Mammary epithelial cell (primary cell): Measurements from ENCODE around the gene NACC1.

Source experiments
- EZH2 ChIP-seq: IDR thresholded peaks from 2 replicates; pipeline ENCODE4 v1.6.1; 2012; ENCODE audit warnings: low read length, inconsistent platforms, borderline replicate concordance
- TF ChIP-seq, protein P1 (sequence below), 2 donors: IDR thresholded peaks in 1 of 2; conservative IDR thresholded peaks in 1 of 2; 2 replicates each; pipeline ENCODE4 v1.5.1; 2011 to 2012; ENCODE audit warnings: inconsistent platforms in 2 of 2, low read length in 2 of 2, mild to moderate bottlenecking in 2 of 2, control low read depth in 1 of 2, low read depth in 1 of 2; ENCODE audit not compliant: insufficient read depth in 1 of 2; ENCODE audit errors: extremely low read depth in 1 of 2

DNA sequence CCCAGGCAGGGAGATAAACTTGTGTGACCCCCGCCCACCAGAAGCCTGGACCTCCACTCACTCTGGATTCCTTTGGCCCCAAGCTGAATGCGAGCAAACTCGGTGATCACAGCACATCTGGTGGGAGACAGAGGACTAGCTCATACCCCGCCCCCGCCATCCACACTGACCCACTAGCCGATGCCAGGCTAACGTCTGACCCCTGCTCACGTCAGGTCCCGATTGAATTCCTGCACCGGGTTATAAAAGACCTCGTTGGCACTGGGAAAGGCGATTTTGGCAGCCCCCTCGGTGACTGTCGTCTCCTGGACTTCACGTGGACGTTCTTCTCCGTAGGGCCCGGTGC is 2.2 kb upstream of the NACC1 start:
- TF ChIP-seq, protein P1, sequence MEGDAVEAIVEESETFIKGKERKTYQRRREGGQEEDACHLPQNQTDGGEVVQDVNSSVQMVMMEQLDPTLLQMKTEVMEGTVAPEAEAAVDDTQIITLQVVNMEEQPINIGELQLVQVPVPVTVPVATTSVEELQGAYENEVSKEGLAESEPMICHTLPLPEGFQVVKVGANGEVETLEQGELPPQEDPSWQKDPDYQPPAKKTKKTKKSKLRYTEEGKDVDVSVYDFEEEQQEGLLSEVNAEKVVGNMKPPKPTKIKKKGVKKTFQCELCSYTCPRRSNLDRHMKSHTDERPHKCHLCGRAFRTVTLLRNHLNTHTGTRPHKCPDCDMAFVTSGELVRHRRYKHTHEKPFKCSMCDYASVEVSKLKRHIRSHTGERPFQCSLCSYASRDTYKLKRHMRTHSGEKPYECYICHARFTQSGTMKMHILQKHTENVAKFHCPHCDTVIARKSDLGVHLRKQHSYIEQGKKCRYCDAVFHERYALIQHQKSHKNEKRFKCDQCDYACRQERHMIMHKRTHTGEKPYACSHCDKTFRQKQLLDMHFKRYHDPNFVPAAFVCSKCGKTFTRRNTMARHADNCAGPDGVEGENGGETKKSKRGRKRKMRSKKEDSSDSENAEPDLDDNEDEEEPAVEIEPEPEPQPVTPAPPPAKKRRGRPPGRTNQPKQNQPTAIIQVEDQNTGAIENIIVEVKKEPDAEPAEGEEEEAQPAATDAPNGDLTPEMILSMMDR (conservative IDR thresholded peaks at IDR 0.05 in 1 of 2, IDR thresholded peaks at IDR 0.05 in 1 of 2; ENCODE audit: extremely low read depth in 1 of 2, insufficient read depth in 1 of 2, low read depth in 1 of 2, low read length in 2 of 2) = no peak
- TF ChIP-seq EZH2 = no peak
